Sigmoid colon (tissue), 7 donors: ENCODE results near the gene STK10. TPM values are rescaled to one million over a fixed set of nuclear protein-coding genes. Genes with fewer than 3 reads are reported as not detected.
A peak's percentile ranks its signal among the peaks of the same experiment; 100 is the strongest.

Experiments
- DNase-seq: peaks from one replicate; pipeline ENCODE4 v3.0.0-alpha.2; 2019
- H3K27ac ChIP-seq, 4 donors: fragments of 200-600 bp; sonication (generic); one replicate each; pipeline ENCODE4 v1.5.1; 2016 to 2019; ENCODE audit warnings: mild to moderate bottlenecking in 1 of 4
- H3K27me3 ChIP-seq, 3 donors: fragments of 200-600 bp; sonication (generic); one replicate each; pipeline ENCODE4 v1.5.1; 2019; ENCODE audit warnings: mild to moderate bottlenecking in 1 of 3
- H3K36me3 ChIP-seq, 4 donors: fragments of 200-600 bp; sonication (generic); one replicate each; pipeline ENCODE4 v1.5.1; 2016 to 2019
- H3K4me1 ChIP-seq, 4 donors: fragments of 200-600 bp; sonication (generic); one replicate each; pipeline ENCODE4 v1.5.1; 2017 to 2019
- H3K4me3 ChIP-seq, 4 donors: fragments of 200-600 bp; sonication (generic); one replicate each; pipeline ENCODE4 v1.5.1; 2017 to 2019; ENCODE audit warnings: mild to moderate bottlenecking in 2 of 4, moderate library complexity in 1 of 4
- H3K9me3 ChIP-seq, 4 donors: fragments of 200-600 bp in 3 of 4; sonication (generic) in 3 of 4; one replicate each; pipeline versions ENCODE4 v1.5.1 to v1.6.1; 2013 to 2019
- CTCF ChIP-seq, 4 experiments: fragments of 450-650 bp in 3 of 4; fragments of 200-600 bp in 1 of 4; IDR thresholded peaks; one replicate each; pipeline ENCODE4 v1.5.1; 2016 to 2019; ENCODE audit warnings: antibody characterized with exemption in 4 of 4, mild to moderate bottlenecking in 3 of 4, moderate library complexity in 2 of 4
- EP300 ChIP-seq, 4 donors: sonication (generic); formaldehyde crosslinking; IDR thresholded peaks; one replicate each; pipeline ENCODE4 v1.6.1; 2017; ENCODE audit warnings: antibody characterized with exemption in 4 of 4
- POLR2A ChIP-seq, 2 donors: fragments of 450-650 bp; IDR thresholded peaks; one replicate each; pipeline ENCODE4 v1.6.1; 2016; ENCODE audit warnings: antibody characterized with exemption in 2 of 2, mild to moderate bottlenecking in 2 of 2, moderate library complexity in 2 of 2
- POLR2AphosphoS5 ChIP-seq, 4 donors: sonication (generic); formaldehyde crosslinking; IDR thresholded peaks; one replicate each; pipeline ENCODE4 v1.6.1; 2017; ENCODE audit warnings: antibody characterized with exemption in 4 of 4
- WGBS, 2 donors: extraction: QIAGEN DNeasy Blood & Tissue Kit; methylation state at CpG; one replicate each; pipeline ENCODE4 v1.1.7; 2013; 5-methylcytosine and 5-hydroxymethylcytosine counted together
- intact Hi-C: fragments of 100-400 bp; cut with DNase I; formaldehyde crosslinking; loops from one replicate; pipeline ENCODE4 v1.15.1; 2023
- polyA plus RNA-seq, 3 donors: library from polyadenylated mRNA; stranded (reverse); fragments of 200-250 nt; gene quantifications; one replicate each; pipeline ENCODE4 v1.2.3, GENCODE V29; 2013
- total RNA-seq, 4 donors: library from RNA; depleted of rRNA; stranded (reverse); fragments of >200 nt; gene quantifications; one replicate each; pipeline ENCODE4 v1.1.0, GENCODE V29; 2016
- donor health status: healthy with polysubstance abuse.
- donor health status: Bipolar disorder and iron deficiency.
- donor health status: healthy.

STK10 gene
- total and polyA plus RNA-seq, 7 donors: 4.2 to 28.6 (median 12.5) TPM

GRCh38 chr5:172088801-172089200, 99.2 kb downstream of the STK10 start:
- Histone ChIP-seq H3K36me3 (no peaks in the 10 kb centered on the region), H3K27ac (no peak overlapping the region), H3K4me1 (peaks cover 0 to 16% (median 6%) of the 10 kb centered on the region in 4 donors), H3K27me3 (no peaks in the 10 kb centered on the region), H3K9me3 (no peaks in the 10 kb centered on the region), H3K4me3 (no peak overlapping the region)
- DNase-seq: peak; percentile 54
- intact Hi-C loops: no loop called here
- 95 to 98% methylated on average over 2 of the region's 2 CpGs for WGBS, 2 donors
- no peak for TF ChIP-seq CTCF (IDR thresholded peaks at IDR 0.05)
- TF ChIP-seq POLR2A (IDR thresholded peaks at IDR 0.05): no peak
- TF ChIP-seq EP300 (IDR thresholded peaks at IDR 0.05): no peak
- no peak for TF ChIP-seq POLR2AphosphoS5 (IDR thresholded peaks at IDR 0.05)

- peaks cover 0 to 14% (median 3%) of the 10 kb centered on the region in 4 donors for H3K36me3 ChIP-seq
- TF ChIP-seq CTCF (IDR thresholded peaks at IDR 0.05) (no peak), POLR2A (IDR thresholded peaks at IDR 0.05) (no peak), POLR2AphosphoS5 (IDR thresholded peaks at IDR 0.05) (no peak), EP300 (IDR thresholded peaks at IDR 0.05) (no peak)
- no peaks in the 10 kb centered on the region for H3K9me3 ChIP-seq
- H3K27ac ChIP-seq: no peak overlapping the region
- peak; percentile 56 for DNase-seq
- H3K27me3 ChIP-seq: no peaks in the 10 kb centered on the region
- WGBS, 2 donors: 84 to 87% methylated on average over 14 of the region's 14 CpGs
- H3K4me1 ChIP-seq: peaks cover 0 to 9% (median 2%) of the 10 kb centered on the region in 4 donors
- no peak overlapping the region for H3K4me3 ChIP-seq
- intact Hi-C loops: no loop called here
Observed at GRCh38 chr5:172086194-172086975, 101.6 kb downstream of the STK10 start.

GRCh38 chr5:172085738-172086137, 102.3 kb downstream of the STK10 start:
- peak; percentile 28 for DNase-seq
- TF ChIP-seq EP300 (IDR thresholded peaks at IDR 0.05) (no peak), CTCF (IDR thresholded peaks at IDR 0.05) (no peak), POLR2AphosphoS5 (IDR thresholded peaks at IDR 0.05) (no peak), POLR2A (IDR thresholded peaks at IDR 0.05) (no peak)
- intact Hi-C loops: no loop called here

GRCh38 chr5:172082180-172082579, 105.8 kb downstream of the STK10 start:
- TF ChIP-seq CTCF (IDR thresholded peaks at IDR 0.05) (no peak), POLR2A (IDR thresholded peaks at IDR 0.05) (no peak), POLR2AphosphoS5 (IDR thresholded peaks at IDR 0.05) (no peak), EP300 (IDR thresholded peaks at IDR 0.05) (no peak)
- H3K4me1 ChIP-seq: peaks cover 0 to 7% (median 0%) of the 10 kb centered on the region in 4 donors
- no peak overlapping the region for H3K27ac ChIP-seq
- no peaks in the 10 kb centered on the region for H3K9me3 ChIP-seq
- intact Hi-C loops: no loop called here
- no peak overlapping the region for H3K4me3 ChIP-seq
- peak; percentile 43 for DNase-seq
- 97 to 99% methylated on average over 14 of the region's 14 CpGs for WGBS, 2 donors
- H3K36me3 ChIP-seq: peaks cover 0 to 28% (median 3%) of the 10 kb centered on the region in 4 donors
- H3K27me3 ChIP-seq: no peaks in the 10 kb centered on the region

More at GRCh38 chr5:172085738-172086137, 102.3 kb downstream of the STK10 start:
- peaks cover 0 to 18% (median 3%) of the 10 kb centered on the region in 4 donors for H3K36me3 ChIP-seq
- no peak overlapping the region for H3K27ac ChIP-seq
- no peak overlapping the region for H3K4me3 ChIP-seq
- H3K4me1 ChIP-seq: peaks cover 0 to 2% (median 0%) of the 10 kb centered on the region in 4 donors
- no peaks in the 10 kb centered on the region for H3K27me3 ChIP-seq
- WGBS, 2 donors: 96 to 97% methylated on average over 10 of the region's 10 CpGs
- no peaks in the 10 kb centered on the region for H3K9me3 ChIP-seq
